Stimulated activated CD8-positive, alpha-beta memory T cell treated with anti-CD3 and anti-CD28 coated beads, Interleukin-12 subunit alpha, Interleukin-12 subunit beta, amount 100 ng/mL, for 4 hours (primary cell): ENCODE results near the gene ASB7.
A peak's percentile ranks its signal among the peaks of the same experiment; 100 is the strongest.

ENCODE experiments used
- DNase-seq: peaks from one replicate; pipeline ENCODE4 v3.0.0-alpha.2; 2020; ENCODE audit warnings: low read depth

ASB7 gene

DNA sequence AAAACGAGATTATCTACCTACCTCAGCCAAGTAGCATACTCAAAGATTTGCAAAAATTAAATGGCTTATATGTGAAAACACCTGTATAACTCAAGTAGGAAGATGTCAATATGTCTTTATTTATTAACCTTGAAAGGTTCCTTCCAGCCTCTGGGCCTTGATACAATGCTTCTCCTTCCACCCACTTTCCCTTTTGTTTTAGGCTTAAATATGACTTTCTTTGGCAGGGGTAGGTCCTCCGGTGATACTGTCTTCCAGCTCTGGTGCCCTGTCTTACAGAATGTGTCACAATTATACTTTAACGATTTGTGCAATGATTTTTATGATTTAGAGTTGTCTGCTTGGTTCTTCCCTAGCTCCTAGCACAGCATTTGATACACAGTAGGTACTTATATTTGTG is 4.5 kb upstream of the ASB7 start:
- no peak for DNase-seq

DNA sequence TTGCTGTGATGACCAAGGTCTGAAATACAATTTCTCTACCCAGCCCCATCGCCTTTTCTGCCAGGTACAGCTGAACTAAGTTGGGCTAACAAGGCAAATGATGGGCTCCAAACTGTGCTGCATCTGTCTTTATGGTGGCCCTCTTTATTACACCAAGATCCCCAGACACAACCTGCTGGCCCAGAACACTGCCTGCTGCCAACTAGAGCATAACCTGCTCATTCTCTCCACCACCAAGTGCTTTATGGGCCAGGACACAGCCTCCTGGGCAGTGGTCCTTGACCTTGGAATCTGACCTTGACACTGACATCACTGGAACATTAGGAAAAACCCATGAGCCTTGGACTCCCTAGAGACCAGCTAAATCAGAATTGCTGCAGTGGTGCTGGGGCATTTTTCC is 3.7 kb upstream of the ASB7 start:
- DNase-seq: no peak

- DNase-seq: peak; percentile 20
These were observed 1.2 kb upstream of the ASB7 start for GRCh38 chr15:100601163-100601562.

GRCh38 chr15:100601617-100602063 is 749 bp upstream of the ASB7 start:
- no peak for DNase-seq

DNA sequence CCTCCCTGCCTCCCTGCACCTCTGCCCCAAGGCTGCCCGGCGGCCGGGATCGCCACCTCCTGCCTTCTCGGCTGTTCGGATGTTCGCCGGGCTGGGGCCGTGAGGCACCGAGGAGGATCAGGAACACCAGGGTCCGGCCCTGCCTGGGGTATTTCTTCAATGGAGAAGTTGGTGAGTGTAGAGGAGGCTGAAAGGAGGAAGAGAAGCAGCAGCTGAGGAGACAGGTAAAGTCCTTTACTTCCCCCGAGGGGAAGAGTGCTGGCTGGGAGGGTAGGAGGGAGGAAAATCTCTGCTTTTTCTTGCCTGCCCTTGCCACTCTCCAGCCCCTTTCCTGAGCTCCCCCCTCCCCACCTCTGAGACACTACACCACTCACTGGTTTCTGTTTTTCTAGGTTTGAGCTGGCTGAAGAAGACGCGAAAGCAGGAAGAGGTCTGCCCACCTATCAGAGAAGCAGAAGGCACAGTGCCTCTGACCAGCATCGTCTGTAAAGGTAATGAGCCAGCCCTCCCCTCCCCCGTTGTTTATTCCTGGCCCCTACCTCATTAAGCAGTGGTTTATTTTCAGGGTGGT is 519 bp downstream of the ASB7 start:
- no peak for DNase-seq

DNA sequence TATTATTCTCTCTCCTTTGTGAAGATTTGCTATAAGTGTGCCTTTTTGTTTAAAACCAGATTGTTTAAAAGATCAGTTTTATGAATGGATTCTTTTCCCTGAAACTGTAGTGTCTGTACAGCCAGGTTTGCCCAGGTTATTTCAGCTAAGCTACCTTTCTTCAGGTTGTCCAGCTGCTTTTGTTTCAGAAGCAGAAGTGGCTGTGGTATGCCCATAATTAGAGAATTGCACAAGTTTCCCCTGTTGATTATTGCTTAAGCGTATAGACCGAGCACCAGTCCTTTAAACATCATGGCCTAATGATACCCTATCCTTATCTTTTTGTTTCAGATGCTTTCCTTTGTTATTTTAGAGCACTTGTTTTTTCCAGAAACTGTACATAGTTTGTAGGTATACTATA is 10.2 kb downstream of the ASB7 start:
- DNase-seq: no peak

DNA sequence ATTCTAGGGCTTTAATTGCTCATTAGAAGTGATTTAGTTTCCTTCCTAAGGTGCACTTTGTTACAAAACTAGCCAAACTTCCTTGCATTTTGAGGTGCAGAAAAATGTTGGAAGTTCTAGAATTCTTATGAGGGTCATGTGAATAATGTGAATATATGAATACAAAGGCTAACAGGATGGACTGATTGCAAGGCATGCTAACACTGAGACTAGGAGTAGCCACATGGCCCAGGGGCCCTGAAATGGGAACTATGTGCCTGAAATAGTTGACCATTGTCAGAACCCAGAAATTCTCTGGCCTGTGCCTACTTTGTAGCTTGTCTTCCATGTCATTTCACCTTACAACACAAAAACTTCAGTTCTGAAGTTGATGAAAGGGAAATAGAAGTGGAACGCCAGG is 10.8 kb downstream of the ASB7 start:
- no peak for DNase-seq

GRCh38 chr15:100614336-100614735 is 11.9 kb downstream of the ASB7 start:
- DNase-seq: no peak

DNA sequence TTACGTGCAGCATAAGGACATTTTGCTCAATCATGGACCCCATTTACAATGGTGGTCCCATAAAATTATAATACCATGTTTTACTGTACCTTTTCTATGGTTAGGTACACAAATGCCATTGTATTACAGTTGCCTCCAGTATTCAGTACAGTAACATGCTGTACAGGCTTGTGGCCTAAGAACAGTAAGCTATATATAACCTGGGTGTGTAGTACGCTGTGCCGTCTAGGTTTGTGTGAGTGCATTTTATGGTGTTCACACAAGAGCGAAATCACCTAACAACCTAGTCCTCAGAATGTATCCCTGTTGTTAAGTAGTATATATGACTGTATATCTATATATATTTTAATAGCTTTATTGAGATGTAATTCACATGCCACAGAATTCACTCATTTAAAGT is 12.5 kb downstream of the ASB7 start:
- DNase-seq: no peak

DNA sequence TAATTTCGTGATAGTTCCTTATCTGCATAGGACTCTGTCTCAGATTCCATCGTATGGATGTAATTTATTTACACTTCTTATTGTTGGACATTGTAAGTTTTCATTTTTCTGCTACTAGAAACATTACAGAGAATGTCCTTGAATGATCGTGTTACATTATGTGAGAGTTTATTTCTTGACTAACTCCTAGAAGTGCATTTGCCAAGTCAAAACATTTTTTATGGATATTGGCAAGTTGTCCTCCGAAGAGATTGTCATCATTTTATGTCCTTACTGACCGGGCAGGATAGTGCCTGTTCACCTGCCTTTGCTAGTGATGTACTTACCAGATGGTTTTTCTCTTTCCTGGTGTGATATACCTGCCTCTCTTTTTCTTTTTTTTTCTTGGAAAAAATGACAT is 13.4 kb downstream of the ASB7 start:
- no peak for DNase-seq

GRCh38 chr15:100616700-100617099 is 14.3 kb downstream of the ASB7 start:
- no peak for DNase-seq

DNA sequence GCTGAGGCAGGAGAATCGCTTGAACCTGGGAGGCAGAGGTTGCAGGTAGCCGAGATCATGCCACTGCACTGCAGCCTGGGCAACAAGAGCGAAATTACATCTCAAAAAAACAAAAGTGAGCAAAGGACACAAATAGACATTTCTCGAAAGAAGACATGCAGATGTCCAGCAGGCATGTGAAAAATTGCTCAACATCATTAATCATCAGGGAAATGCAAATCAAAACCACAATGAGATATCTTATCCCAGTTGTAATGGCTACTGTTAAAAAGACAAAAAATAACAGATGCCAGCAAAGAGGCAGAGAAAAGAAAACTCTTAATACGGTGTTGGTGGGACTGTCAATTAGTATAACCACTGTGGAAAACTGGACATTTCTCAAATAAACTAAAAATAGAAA is 20.9 kb downstream of the ASB7 start:
- DNase-seq: no peak

GRCh38 chr15:100627789-100628395 is 25.5 kb downstream of the ASB7 start:
- peak; percentile 19 for DNase-seq

DNA sequence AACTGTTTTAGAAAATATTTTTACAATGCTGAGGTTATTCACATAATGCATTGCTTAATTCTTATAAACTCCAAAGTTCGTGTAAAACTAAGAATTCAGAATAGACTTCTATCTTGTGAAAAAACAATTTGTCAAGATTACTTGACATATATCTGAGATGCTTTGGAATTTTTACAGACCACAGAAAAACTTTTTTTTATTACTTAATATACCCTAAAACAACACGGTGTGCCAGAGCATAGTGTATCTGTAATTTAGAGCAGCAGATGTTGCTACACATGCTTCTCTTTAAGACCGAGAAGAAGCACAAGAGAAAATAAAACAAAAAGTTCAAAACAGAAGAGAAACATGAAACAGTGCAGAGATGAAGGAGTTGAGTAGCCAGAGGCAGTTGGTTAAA is 26.4 kb downstream of the ASB7 start:
- DNase-seq: no peak

DNA sequence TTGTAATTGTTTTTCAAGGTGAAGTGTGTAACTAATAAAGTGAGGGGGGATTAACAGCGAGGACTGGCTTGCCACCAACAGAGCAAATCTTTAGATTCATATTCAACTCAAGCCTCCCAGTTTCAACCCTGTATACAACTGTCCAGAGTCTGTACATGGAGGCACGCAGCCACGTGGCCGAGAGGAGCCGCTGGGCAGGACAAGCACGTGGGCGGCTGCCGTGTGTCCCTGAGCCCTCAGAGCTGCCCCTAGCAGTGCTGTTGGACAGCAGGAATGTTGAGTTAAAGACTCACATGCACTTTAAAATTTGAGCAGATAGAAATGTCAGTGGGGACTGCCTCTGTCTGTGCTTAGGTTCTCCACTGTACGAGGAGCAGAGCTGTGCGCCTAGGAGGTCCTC is 29.4 kb downstream of the ASB7 start:
- no peak for DNase-seq

DNA sequence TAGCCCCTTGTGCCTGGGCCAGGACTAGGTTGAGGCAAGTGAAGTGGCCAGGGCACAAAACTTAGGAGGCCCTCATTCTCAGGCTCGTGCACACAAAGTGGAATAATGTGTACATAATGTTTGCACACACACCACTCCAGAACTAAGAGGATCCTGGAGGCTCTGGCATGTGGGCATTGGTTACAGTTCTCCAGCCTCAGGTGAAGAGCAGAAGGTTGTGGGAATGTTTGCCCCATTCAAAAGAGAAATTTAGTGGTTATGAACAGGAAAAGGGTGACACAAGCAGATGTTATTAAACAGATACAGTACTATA is 31.3 kb downstream of the ASB7 start:
- no peak for DNase-seq

- DNase-seq: no peak
These were observed 33.1 kb downstream of the ASB7 start for GRCh38 chr15:100635406-100636071.

DNA sequence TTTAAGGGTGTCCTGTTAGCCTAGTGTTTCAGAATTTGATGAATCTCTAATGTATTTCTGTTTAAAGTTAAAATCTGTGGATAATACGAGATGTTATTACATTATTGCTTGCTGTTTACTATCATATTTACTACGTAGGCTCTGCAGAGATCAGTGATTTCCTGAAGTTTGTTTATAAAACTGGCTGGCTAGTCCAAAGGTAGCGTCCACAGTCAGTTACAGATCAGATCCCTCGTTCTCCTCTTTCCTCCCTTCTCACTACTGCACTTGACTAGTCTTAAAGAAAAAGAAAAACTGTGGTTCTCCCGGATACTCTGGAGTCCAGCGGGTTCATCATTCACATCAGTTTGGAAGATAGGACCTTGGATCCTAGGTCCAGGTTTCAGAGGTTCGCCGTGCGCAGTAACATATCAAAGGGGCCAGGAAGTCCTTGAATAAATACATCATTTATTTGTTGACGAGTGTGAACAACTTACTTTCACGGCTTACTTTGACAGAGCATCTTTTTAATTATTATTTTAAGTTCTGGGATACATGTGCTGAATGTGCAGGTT is 35.9 kb downstream of the ASB7 start:
- DNase-seq: no peak

GRCh38 chr15:100642213-100642949 is 40.0 kb downstream of the ASB7 start:
- no peak for DNase-seq

DNA sequence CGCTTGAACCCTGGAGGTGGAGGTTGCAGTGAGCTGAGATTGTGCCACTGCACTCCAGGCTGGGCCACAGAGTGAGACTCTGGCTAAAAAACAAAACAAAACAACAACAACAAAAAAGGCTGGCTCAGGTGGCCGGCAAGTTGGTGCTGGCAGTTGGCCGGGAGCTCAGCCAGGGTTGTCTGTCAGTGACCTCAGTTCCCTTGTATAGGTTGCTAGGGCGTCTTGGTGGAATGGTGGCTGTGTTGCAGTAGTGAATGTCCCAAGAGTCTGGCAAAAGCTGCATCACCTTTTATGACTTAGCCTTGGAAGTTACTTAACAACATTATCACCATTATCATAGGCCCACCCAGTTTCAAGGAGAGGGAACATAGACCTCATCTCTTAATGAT is 40.6 kb downstream of the ASB7 start:
- DNase-seq: no peak

DNA sequence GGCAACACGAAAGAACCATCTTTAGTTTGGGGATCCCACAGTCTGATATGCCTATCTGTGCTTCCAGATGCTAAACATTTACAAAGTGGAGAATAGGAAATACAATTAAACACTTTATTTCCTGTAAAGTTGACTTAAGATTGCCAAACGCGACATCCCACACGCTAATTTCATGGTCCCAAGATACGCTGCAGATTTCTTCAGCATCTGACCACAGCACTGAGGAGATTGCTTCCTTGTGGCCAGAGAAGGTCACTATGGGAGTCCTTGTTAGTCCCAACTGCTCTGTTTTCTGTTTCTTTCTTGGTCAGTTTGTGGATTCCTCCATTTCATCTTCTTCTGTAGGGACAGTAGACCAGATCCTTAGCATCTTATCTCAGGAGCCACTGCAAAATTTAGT is 43.3 kb downstream of the ASB7 start:
- DNase-seq: no peak

DNA sequence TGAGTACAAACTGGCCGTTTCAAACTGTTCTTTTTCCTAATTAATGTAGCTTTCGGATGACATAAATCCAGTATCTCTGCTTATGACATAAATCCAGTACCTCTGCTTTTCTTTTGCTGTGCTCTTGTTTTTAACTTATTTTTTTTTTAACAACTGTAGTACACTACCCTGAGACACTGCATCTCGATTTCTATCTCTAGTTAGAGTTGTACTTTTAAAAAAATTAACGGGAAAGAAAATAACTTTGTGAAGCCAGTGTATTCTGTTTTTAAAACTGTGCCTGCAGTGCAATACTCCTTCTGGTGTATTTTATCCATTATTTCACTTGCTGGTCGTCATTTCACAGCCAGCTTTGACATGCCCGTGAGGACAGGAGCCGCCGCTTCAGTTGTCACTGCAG is 46.6 kb downstream of the ASB7 start:
- no peak for DNase-seq

DNA sequence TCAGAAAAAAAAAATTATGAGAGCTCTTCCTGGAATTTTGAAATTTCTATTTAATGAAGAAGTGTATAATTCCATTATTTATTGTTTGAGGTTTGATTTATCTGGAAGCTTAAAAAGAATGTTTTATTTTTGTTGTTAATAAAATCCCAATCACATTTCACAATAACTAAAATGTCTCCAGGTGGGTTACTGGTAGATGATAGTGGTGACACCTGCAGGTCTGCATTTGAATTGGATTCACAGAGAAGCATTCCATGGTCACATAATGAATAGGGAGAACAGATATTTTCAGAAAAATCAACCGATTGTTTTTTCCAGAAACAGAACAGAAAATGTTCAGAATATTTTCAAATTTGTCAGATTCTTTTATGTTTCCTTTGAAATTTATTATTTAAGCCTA is 48.3 kb downstream of the ASB7 start:
- no peak for DNase-seq
